HG02678 (cell line): Measurements from ENCODE around the gene PPP1R18.
"Not testable (repeated sequence)": the region's sequence is repeated elsewhere in the genome, so short reads cannot be mapped to it uniquely, and the experiment has no call there.

Experiments used
- ATAC-seq: cut with Tn5 transposase; IDR thresholded peaks from one replicate; pipeline ENCODE4 v1.9.1; 2021; ENCODE audit warnings: mild to moderate bottlenecking, moderate library complexity; ENCODE audit not compliant: unreplicated experiment

Gene PPP1R18

DNA sequence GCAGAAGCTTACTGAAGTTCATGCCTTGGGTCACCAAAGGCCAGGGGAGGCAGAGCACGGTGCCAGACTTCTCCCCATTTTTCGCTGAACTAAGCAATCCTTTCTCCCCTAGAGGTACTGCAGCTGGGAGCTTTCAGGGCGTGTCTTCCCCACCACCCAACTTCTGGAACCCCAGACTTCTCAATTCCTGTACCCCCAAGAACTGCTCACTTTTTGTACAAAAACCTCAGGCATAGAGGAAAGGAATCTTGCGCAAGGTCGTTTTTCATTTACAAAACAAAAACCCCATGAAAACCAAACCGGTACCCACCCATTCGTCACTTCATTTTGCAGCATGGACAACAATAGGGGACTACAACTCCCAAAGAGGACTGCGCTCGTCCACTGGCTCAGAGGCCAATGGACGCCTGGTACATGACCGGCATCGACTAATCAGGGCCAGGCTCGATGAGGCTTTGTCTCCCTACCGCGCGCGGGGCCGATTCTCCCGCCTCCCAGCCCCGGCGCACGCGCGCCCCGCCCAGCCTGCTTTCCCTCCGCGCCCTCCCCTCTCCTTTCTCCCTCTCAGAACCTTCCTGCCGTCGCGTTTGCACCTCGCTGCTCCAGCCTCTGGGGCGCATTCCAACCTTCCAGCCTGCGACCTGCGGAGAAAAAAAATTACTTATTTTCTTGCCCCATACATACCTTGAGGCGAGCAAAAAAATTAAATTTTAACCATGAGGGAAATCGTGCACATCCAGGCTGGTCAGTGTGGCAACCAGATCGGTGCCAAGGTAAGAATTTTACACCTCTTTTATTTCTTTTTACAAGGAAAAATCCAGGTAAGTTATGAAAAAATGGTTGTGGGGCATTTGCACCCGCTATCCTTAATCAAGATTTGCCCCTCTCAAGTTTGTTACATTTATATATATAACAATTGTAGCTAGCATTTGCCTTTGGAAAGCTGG, 33.6 kb upstream of the PPP1R18 start, which contains the start of gene TUBB:
Gene TUBB (plus strand): TSS at position 562 of the 947 bp plus-strand sequence. CDS start 155 bp downstream, at position 717.
- ATAC-seq, result peak; percentile 40

GRCh38 chr6:30719356-30719755, 32.9 kb upstream of the PPP1R18 start:
- no peak for ATAC-seq

DNA sequence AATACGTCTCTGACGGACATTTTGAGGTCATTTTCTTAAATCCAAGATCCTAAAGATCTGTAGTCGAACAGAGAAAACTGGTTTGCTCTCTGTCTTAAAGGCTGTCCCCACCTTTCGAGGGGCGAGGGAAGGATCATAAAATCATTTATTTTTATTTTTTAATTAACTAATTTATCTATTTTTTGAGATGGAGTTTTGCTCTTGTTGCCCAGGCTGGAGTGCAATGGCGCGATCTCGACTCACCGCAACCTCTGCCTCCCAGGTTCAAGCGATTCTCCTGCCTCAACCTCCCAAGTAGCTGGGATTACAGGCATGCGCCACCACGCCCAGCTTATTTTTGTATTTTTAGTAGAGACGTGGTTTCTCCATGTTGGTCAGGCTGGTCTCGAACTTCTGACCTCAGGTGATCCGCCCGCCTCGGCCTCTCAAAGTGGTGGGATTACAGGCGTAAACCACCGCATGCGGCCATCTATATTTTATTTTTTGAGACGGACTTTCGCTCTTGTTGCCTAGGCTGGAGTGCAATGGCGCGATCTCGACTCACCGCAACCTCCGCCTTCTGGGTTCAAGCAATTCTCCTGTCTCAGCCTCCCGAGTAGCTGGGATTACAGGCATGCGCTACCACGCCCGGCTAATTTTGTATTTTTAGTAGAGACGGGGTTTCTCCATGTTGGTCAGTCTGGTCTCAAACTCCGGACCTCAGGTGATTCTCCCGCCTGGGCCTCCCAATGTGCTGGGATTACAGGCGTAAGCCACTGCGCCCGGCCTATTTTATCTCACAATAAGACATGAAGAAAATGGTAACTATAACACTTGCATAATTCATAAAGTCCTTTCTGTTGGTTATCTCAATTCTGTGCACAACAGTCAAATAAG, 31.6 kb upstream of the PPP1R18 start:
- ATAC-seq, result not testable (repeated sequence)

- peak; percentile 64 for ATAC-seq
Observed at GRCh38 chr6:30717129-30717844, 30.8 kb upstream of the PPP1R18 start, which contains the start of gene MDC1. TSS of gene MDC1 (minus strand) at chr6:30717281. CDS start at chr6:30715175, 2,106 bp downstream.

DNA sequence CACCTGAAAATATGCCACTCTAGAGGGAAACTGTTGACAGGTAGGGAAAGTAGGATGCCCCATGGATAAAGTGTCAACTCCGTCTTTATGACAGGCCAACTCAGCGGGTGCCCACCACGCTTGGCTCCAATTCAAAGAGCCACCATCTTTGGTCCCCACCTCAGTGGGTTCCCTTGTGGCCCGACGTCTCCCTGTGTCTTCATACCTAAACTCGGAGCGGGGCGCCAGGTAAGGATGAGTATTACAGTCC, 30.4 kb upstream of the PPP1R18 start:
- ATAC-seq, result no peak

- no peak for ATAC-seq
Observed at GRCh38 chr6:30714263-30714662, 27.8 kb upstream of the PPP1R18 start.

- ATAC-seq, result no peak
Observed at GRCh38 chr6:30712441-30712945, 26.0 kb upstream of the PPP1R18 start.

GRCh38 chr6:30711758-30712380, 25.4 kb upstream of the PPP1R18 start:
- ATAC-seq, result peak; percentile 65

DNA sequence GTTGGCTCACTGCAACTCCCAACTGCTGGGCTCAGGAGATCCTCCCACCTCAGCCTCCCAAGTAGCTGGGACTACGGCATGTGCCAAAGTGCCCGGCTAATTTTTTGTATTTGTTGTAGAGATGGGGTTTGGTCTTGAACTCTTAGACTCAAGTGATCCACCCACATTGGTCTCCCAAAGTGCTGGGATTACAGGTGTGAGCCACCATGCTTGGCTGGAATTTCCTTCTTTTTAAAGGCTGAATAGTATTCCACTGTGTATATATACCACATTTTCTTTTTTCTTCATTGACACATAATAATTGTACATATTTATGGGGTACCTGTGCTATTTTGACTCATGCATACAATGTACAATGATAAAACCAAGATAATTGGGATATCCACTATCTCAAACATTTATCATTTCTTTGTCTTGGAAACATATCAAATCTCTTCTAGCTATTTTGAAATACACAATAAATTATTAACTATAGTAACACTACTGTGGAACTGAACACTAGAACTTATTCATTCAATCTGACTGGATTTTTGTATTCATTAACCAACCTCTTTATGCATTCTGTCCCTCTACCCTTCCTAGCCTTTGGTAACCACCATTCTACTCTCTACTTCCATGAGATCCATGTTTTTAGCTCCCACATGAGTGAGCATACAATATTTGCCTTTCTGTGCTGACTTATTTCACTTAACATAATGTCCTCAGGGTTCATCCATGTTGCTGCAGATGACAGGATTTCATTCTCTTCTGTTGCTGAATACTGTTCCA, 22.8 kb upstream of the PPP1R18 start:
- ATAC-seq, result no peak

GRCh38 chr6:30707281-30707850, 20.9 kb upstream of the PPP1R18 start:
- ATAC-seq, result no peak

- no peak for ATAC-seq
Observed at GRCh38 chr6:30705620-30706019, 19.2 kb upstream of the PPP1R18 start.

GRCh38 chr6:30703821-30704220, 17.4 kb upstream of the PPP1R18 start:
- ATAC-seq, result no peak

DNA sequence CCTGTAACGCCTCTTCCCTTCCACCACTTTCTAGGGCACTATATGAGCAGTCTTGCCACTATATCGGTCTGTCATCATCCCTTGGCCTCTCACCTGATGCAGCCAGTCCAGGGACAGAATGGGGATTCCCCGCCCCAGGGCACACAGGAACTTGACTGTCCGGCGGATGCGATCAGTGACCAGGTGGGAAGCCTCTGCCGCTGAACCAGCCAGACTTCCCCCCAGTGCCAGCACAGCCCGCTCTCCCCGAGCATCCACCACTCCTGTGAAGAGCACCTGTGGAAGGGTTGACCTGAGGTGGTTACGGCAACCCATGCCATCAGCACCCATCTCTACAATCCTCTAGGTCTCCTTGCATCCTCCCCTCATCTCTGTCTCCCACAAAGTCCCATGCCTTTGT, 16.6 kb upstream of the PPP1R18 start:
- no peak for ATAC-seq

- ATAC-seq, result no peak
Observed at GRCh38 chr6:30700340-30700739, 13.9 kb upstream of the PPP1R18 start.

DNA sequence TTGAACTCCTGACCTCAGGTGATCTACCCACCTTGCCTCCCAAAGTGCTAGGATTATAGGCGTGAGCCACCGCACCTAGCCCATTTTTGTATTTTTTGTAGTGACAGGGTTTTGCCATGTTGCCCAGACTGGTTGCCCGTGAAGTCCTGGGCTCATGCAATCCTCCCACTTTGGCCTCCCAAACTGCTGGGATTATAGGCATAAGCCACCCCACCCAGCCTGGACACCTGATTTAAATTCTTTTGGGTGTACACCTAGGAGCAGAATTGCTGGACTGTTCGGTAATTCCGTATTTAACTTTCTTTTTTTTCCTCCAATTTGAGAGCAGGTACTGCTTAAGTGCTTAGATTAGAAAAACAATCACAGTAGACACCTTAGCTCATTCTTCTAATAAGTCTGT, 10.0 kb upstream of the PPP1R18 start:
- no peak for ATAC-seq

DNA sequence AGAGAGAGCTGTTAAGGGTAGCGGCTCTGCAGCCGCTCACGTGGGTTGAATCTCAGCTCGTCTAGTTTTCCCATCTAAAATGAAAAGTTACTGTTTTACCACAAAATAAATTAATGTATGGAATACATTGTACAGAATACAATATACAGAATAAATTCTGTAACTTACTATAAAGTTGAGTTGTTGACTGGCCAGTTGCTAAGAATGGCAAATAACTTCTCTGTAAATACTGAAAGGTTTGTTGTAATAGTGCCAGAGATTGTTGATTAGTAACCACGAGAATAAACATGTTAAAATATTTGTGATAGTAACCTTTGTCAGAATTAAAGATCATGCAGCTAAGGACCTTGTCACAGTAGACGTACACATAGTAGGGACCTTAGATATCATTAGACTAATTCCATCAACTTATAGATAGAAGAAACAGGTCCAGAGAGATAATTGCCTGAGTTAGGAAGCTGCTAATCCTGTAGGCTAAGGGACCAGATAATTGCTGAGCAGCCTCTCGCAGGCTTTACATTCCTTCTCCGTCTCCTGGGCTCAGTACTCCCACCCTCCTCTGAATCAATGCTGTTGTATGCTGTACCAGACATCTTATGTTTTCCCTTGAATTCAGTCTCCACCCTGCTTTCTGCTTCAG, 4.9 kb upstream of the PPP1R18 start:
- ATAC-seq, result no peak

DNA sequence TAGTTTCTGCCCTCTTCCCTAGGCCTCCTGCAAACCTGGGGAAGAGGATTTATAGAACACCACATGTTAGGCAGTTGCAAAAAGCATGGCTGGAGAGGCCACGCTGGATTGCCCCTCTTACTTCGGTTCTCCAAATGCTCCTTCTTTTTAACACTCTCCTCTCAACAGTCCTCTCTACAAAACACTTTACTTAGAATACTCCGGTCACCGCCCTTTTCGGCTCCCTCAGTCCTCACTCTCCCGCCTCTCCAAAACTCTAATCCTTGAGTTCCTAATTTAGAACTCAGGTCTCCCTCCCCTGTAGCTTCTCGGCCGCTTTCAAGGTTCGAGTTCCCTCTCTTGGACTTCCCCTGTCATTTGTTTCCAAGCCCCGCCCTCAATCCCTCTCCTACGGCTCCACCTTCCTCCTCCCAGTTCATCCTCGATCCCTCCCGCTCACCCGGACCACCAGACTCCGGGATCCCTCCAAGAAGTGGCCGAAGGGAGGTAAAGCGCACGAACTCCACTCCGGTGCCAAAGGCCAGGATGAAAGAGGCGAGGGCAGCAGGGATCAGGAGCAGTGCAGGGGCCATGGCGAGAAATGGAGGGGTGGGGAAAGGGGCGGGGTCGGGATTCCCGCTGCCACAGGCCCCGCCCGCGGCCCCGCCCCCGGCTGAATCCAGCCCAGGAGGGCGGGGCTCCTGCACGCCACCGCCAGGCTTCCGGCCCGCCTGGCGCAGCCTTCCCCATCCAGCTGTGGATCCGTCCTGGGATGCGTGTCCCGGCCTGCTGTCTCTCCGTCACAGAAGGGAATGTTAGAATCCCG, 4.2 kb upstream of the PPP1R18 start, which contains the start of gene NRM:
Gene NRM (minus strand): TSS at position 582 of the 805 bp plus-strand sequence. CDS start 10 bp downstream, at position 572.
- ATAC-seq, result peak; percentile 30

GRCh38 chr6:30689985-30690384, 3.5 kb upstream of the PPP1R18 start:
- no peak for ATAC-seq
